SK-N-SH treated with all-trans-retinoic acid at 6 μM for 48 hours (cell line): ENCODE data around the gene C19orf33.

Source experiments
- ATAC-seq: fragments of 200-7000 bp; cut with Tn5 transposase; 3 replicates; pipeline ENCODE4 v1.9.1; 2020; ENCODE audit warnings: mild to moderate bottlenecking, moderate library complexity
- BACH2 ChIP-seq: fragments of 250-450 bp; sonication (Bioruptor Pico); IDR thresholded peaks from 2 replicates; pipeline ENCODE4 v1.9.0; 2021; ENCODE audit warnings: mild to moderate bottlenecking, borderline replicate concordance
- CREB5 ChIP-seq: fragments of 250-450 bp; sonication (Bioruptor Pico); IDR thresholded peaks from 2 replicates; pipeline ENCODE4 v1.5.1; 2020; ENCODE audit warnings: low read depth, mild to moderate bottlenecking, moderate library complexity
- CSDC2 ChIP-seq: fragments of 250-450 bp; sonication (Bioruptor Pico); IDR thresholded peaks from 2 replicates; pipeline ENCODE4 v1.5.0; 2020; ENCODE audit warnings: mild to moderate bottlenecking, moderate library complexity
- CSRNP3 ChIP-seq: fragments of 250-450 bp; sonication (Bioruptor Pico); IDR thresholded peaks from 2 replicates; pipeline ENCODE4 v1.5.1; 2021; ENCODE audit warnings: mild to moderate bottlenecking, moderate library complexity
- ESRRG ChIP-seq: fragments of 250-450 bp; sonication (Bioruptor Pico); IDR thresholded peaks from 2 replicates; pipeline ENCODE4 v1.6.1; 2021; ENCODE audit warnings: mild to moderate bottlenecking
- GLIS3 ChIP-seq: fragments of 250-450 bp; sonication (Bioruptor Pico); IDR thresholded peaks from 2 replicates; pipeline ENCODE4 v1.5.0; 2020; ENCODE audit warnings: mild to moderate bottlenecking, moderate library complexity
- ISL1 ChIP-seq: fragments of 250-450 bp; sonication (Bioruptor Pico); IDR thresholded peaks from 2 replicates; pipeline ENCODE4 v2.1.2; 2022; ENCODE audit warnings: mild to moderate bottlenecking, moderate library complexity
- PATZ1 ChIP-seq: fragments of 250-450 bp; sonication (Bioruptor Pico); IDR thresholded peaks from 2 replicates; pipeline ENCODE4 v1.8.0; 2020; ENCODE audit warnings: mild to moderate bottlenecking, moderate library complexity, borderline replicate concordance
- POU6F1 ChIP-seq: fragments of 250-450 bp; sonication (Bioruptor Pico); IDR thresholded peaks from 2 replicates; pipeline ENCODE4 v1.8.0; 2021; ENCODE audit warnings: low read depth, mild to moderate bottlenecking, moderate library complexity, borderline replicate concordance
- PPARA ChIP-seq: fragments of 250-450 bp; sonication (Bioruptor Pico); IDR thresholded peaks from 2 replicates; pipeline ENCODE4 v1.5.0; 2020; ENCODE audit warnings: mild to moderate bottlenecking, borderline replicate concordance
- RARB ChIP-seq: fragments of 250-450 bp; sonication (Bioruptor Pico); IDR thresholded peaks from 2 replicates; pipeline ENCODE4 v1.8.0; 2021; ENCODE audit warnings: mild to moderate bottlenecking, moderate library complexity
- SNAI2 ChIP-seq: fragments of 250-450 bp; sonication (Bioruptor Pico); IDR thresholded peaks from 2 replicates; pipeline ENCODE4 v1.5.0; 2020; ENCODE audit warnings: mild to moderate bottlenecking, moderate library complexity
- TCF4 ChIP-seq: fragments of 250-450 bp; sonication (Bioruptor Pico); IDR thresholded peaks from 2 replicates; pipeline ENCODE4 v1.8.0; 2021; ENCODE audit warnings: mild to moderate bottlenecking, moderate library complexity, borderline replicate concordance
- TOX ChIP-seq: fragments of 250-450 bp; sonication (Bioruptor Pico); IDR thresholded peaks from 2 replicates; pipeline ENCODE4 v1.8.0; 2021; ENCODE audit warnings: mild to moderate bottlenecking, moderate library complexity, borderline replicate concordance
- TSHZ2 ChIP-seq: fragments of 250-450 bp; sonication (Bioruptor Pico); IDR thresholded peaks from 2 replicates; pipeline ENCODE4 v1.5.0; 2020; ENCODE audit warnings: mild to moderate bottlenecking, moderate library complexity
- ZC3H10 ChIP-seq: fragments of 250-450 bp; sonication (Bioruptor Pico); IDR thresholded peaks from 2 replicates; pipeline ENCODE4 v1.5.1; 2021; ENCODE audit warnings: mild to moderate bottlenecking, moderate library complexity
- ZFP3 ChIP-seq: fragments of 250-450 bp; sonication (Bioruptor Pico); IDR thresholded peaks from 2 replicates; pipeline ENCODE4 v1.5.0; 2020; ENCODE audit warnings: mild to moderate bottlenecking, moderate library complexity
- ZFP30 ChIP-seq: fragments of 450-650 bp; formaldehyde crosslinking; IDR thresholded peaks from 2 replicates; pipeline ENCODE4 v1.5.0; 2022; ENCODE audit warnings: mild to moderate bottlenecking, moderate library complexity
- ZNF565 ChIP-seq: fragments of 450-650 bp; formaldehyde crosslinking; conservative IDR thresholded peaks from 2 replicates; pipeline ENCODE4 v1.5.0; 2020; ENCODE audit warnings: low read depth, mild to moderate bottlenecking, moderate library complexity
- ZNF70 ChIP-seq: fragments of 450-650 bp; formaldehyde crosslinking; IDR thresholded peaks from 2 replicates; pipeline ENCODE4 v1.5.0; 2020; ENCODE audit warnings: mild to moderate bottlenecking, moderate library complexity
- ZNF8 ChIP-seq: fragments of 450-650 bp; formaldehyde crosslinking; IDR thresholded peaks from 2 replicates; pipeline ENCODE4 v1.5.0; 2020; ENCODE audit warnings: mild to moderate bottlenecking, moderate library complexity

Gene C19orf33

GRCh38 chr19:38318660-38319059 is 14.6 kb downstream of the C19orf33 start (continued):
- no peak for TF ChIP-seq PATZ1 (CRISPR knock-in tag)
- TF ChIP-seq ZC3H10 (CRISPR knock-in tag): no peak
- no peak for TF ChIP-seq ISL1 (CRISPR knock-in tag)
- no peak for TF ChIP-seq ZNF70
- no peak for TF ChIP-seq TCF4

GRCh38 chr19:38319421-38320258 is 15.6 kb downstream of the C19orf33 start, which contains the start of gene KCNK6:
KCNK6 (plus strand) TSS chr19:38319845; CDS start chr19:38319951, 106 bp downstream.
- ATAC-seq: peak; percentile 13; the same call in 2 of the 3 replicates
- TF ChIP-seq ZNF565 (CRISPR knock-in tag) (no peak), RARB (CRISPR knock-in tag) (no peak), ZNF70 (no peak), GLIS3 (no peak), ESRRG (CRISPR knock-in tag) (no peak), CREB5 (CRISPR knock-in tag) (no peak), ZFP3 (CRISPR knock-in tag) (no peak), PATZ1 (CRISPR knock-in tag) (no peak), SNAI2 (CRISPR knock-in tag) (no peak), PPARA (no peak), POU6F1 (CRISPR knock-in tag) (no peak), ZNF8 (no peak), TSHZ2 (CRISPR knock-in tag) (no peak), BACH2 (CRISPR knock-in tag) (no peak), TCF4 (no peak), ISL1 (CRISPR knock-in tag) (no peak), TOX (CRISPR knock-in tag) (no peak), CSDC2 (CRISPR knock-in tag) (no peak), ZFP30 (CRISPR knock-in tag) (no peak), ZC3H10 (CRISPR knock-in tag) (no peak)

- ATAC-seq: no peak
- TF ChIP-seq POU6F1 (CRISPR knock-in tag): no peak
- TF ChIP-seq TSHZ2 (CRISPR knock-in tag): no peak
- no peak for TF ChIP-seq RARB (CRISPR knock-in tag)
- no peak for TF ChIP-seq SNAI2 (CRISPR knock-in tag)
- TF ChIP-seq BACH2 (CRISPR knock-in tag): no peak
- no peak for TF ChIP-seq ESRRG (CRISPR knock-in tag)
- TF ChIP-seq CSRNP3 (CRISPR knock-in tag): no peak
- no peak for TF ChIP-seq ZC3H10 (CRISPR knock-in tag)
- no peak for TF ChIP-seq ZFP30 (CRISPR knock-in tag)
Observed at GRCh38 chr19:38320969-38321339, 16.9 kb downstream of the C19orf33 start.
